Measurements from ENCODE around the gene GRAP2. TPM values are rescaled to one million over a fixed set of nuclear protein-coding genes. Genes with fewer than 3 reads are reported as not detected.
"Not testable (repeated sequence)": the region's sequence is repeated elsewhere in the genome, so short reads cannot be mapped to it uniquely, and the experiment has no call there.

Gene GRAP2
- polyA plus RNA-seq, 1 donor (not counting 4 experiments of a cell fraction or from before 2014, with no cell fraction given) = not detected

- Histone ChIP-seq H3K36me3 (ENCODE audit: control insufficient read depth in 2 of 2, extremely low read depth in 1 of 2, insufficient read depth in 2 of 2, low read length in 2 of 2) (no peaks in the 10 kb centered on the region), H4K20me1 (ENCODE audit: control insufficient read depth, extremely low read depth, insufficient read depth, low read length) (no peaks in the 10 kb centered on the region), H3K27ac (ENCODE audit: control insufficient read depth, insufficient read depth, low read length) (no peak overlapping the region), H3K27me3 (ENCODE audit: control insufficient read depth, extremely low read depth, insufficient read depth, low read length) (no peaks in the 10 kb centered on the region), H2AFZ (ENCODE audit: control insufficient read depth, low read length) (no peak overlapping the region), H3K4me2 (ENCODE audit: control insufficient read depth, extremely low read depth, insufficient read depth, low read depth, low read length) (no peak overlapping the region), H3K4me3 (ENCODE audit: control insufficient read depth in 2 of 3, extremely low read depth in 1 of 3, insufficient read depth in 2 of 3, low read depth in 1 of 3, low read length in 3 of 3) (no peak overlapping the region), H3K9ac (ENCODE audit: control insufficient read depth, extremely low read depth, insufficient read depth, low read length) (no peak overlapping the region), H3K79me2 (ENCODE audit: control insufficient read depth, insufficient read depth, low read length) (no peaks in the 10 kb centered on the region), H3K9me3 (ENCODE audit: control insufficient read depth, low read depth, low read length) (no peaks in the 10 kb centered on the region), H3K4me1 (ENCODE audit: control insufficient read depth, extremely low read depth, insufficient read depth, low read length) (no peaks in the 10 kb centered on the region), H3K9me1 (ENCODE audit: control insufficient read depth, extremely low read depth, insufficient read depth, low read length) (no peaks in the 10 kb centered on the region)
- FAIRE-seq (no peak), DNase-seq (ENCODE audit: low read depth, low spot score) (no peak)
- dilution Hi-C loops (cut with MboI; ENCODE audit: extremely low pct_ligation_motif_present, low sequenced_read_pairs) = no loop called here
- TF ChIP-seq EZH2 (IDR thresholded peaks at IDR 0.05; ENCODE audit: low read length) = no peak
- TF ChIP-seq, protein P1, sequence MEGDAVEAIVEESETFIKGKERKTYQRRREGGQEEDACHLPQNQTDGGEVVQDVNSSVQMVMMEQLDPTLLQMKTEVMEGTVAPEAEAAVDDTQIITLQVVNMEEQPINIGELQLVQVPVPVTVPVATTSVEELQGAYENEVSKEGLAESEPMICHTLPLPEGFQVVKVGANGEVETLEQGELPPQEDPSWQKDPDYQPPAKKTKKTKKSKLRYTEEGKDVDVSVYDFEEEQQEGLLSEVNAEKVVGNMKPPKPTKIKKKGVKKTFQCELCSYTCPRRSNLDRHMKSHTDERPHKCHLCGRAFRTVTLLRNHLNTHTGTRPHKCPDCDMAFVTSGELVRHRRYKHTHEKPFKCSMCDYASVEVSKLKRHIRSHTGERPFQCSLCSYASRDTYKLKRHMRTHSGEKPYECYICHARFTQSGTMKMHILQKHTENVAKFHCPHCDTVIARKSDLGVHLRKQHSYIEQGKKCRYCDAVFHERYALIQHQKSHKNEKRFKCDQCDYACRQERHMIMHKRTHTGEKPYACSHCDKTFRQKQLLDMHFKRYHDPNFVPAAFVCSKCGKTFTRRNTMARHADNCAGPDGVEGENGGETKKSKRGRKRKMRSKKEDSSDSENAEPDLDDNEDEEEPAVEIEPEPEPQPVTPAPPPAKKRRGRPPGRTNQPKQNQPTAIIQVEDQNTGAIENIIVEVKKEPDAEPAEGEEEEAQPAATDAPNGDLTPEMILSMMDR (optimal IDR thresholded peaks at IDR 0.05 in 1 of 3, IDR thresholded peaks at IDR 0.05 in 1 of 3, conservative IDR thresholded peaks at IDR 0.05 in 1 of 3; ENCODE audit: extremely low read depth in 1 of 3, insufficient read depth in 2 of 3, low read length in 3 of 3) = no peak
Measured at GRCh38 chr22:39859903-39860588, 40.8 kb upstream of the GRAP2 start.

GRCh38 chr22:39868741-39869140, 32.1 kb upstream of the GRAP2 start:
- Histone ChIP-seq H3K4me1 (ENCODE audit: control insufficient read depth, extremely low read depth, insufficient read depth, low read length) (no peaks in the 10 kb centered on the region), H3K9me1 (ENCODE audit: control insufficient read depth, extremely low read depth, insufficient read depth, low read length) (no peaks in the 10 kb centered on the region), H3K4me2 (ENCODE audit: control insufficient read depth, extremely low read depth, insufficient read depth, low read depth, low read length) (no peak overlapping the region), H3K4me3 (ENCODE audit: control insufficient read depth in 2 of 3, extremely low read depth in 1 of 3, insufficient read depth in 2 of 3, low read depth in 1 of 3, low read length in 3 of 3) (no peak overlapping the region), H4K20me1 (ENCODE audit: control insufficient read depth, extremely low read depth, insufficient read depth, low read length) (no peaks in the 10 kb centered on the region), H3K27me3 (ENCODE audit: control insufficient read depth, extremely low read depth, insufficient read depth, low read length) (no peaks in the 10 kb centered on the region), H3K9ac (ENCODE audit: control insufficient read depth, extremely low read depth, insufficient read depth, low read length) (no peak overlapping the region), H3K27ac (ENCODE audit: control insufficient read depth, insufficient read depth, low read length) (no peak overlapping the region), H3K36me3 (ENCODE audit: control insufficient read depth in 2 of 2, extremely low read depth in 1 of 2, insufficient read depth in 2 of 2, low read length in 2 of 2) (no peaks in the 10 kb centered on the region), H3K9me3 (ENCODE audit: control insufficient read depth, low read depth, low read length) (no peaks in the 10 kb centered on the region), H2AFZ (ENCODE audit: control insufficient read depth, low read length) (no peak overlapping the region), H3K79me2 (ENCODE audit: control insufficient read depth, insufficient read depth, low read length) (no peaks in the 10 kb centered on the region)
- TF ChIP-seq, protein P1 (optimal IDR thresholded peaks at IDR 0.05 in 1 of 3, IDR thresholded peaks at IDR 0.05 in 1 of 3, conservative IDR thresholded peaks at IDR 0.05 in 1 of 3; ENCODE audit: extremely low read depth in 1 of 3, insufficient read depth in 2 of 3, low read length in 3 of 3) = no peak
- no peak for TF ChIP-seq EZH2 (IDR thresholded peaks at IDR 0.05; ENCODE audit: low read length)
- dilution Hi-C loops (cut with MboI; ENCODE audit: extremely low pct_ligation_motif_present, low sequenced_read_pairs) = no loop called here
- DNase-seq (ENCODE audit: low read depth, low spot score) (no peak), FAIRE-seq (no peak)

- H3K9me1 ChIP-seq (ENCODE audit: control insufficient read depth, extremely low read depth, insufficient read depth, low read length); H3K4me3 ChIP-seq (ENCODE audit: control insufficient read depth in 2 of 3, extremely low read depth in 1 of 3, insufficient read depth in 2 of 3, low read depth in 1 of 3, low read length in 3 of 3); H3K4me2 ChIP-seq (ENCODE audit: control insufficient read depth, extremely low read depth, insufficient read depth, low read depth, low read length); H3K79me2 ChIP-seq (ENCODE audit: control insufficient read depth, insufficient read depth, low read length); H3K36me3 ChIP-seq (ENCODE audit: control insufficient read depth in 2 of 2, extremely low read depth in 1 of 2, insufficient read depth in 2 of 2, low read length in 2 of 2); DNase-seq (ENCODE audit: low read depth, low spot score); H2AFZ ChIP-seq (ENCODE audit: control insufficient read depth, low read length); H3K27me3 ChIP-seq (ENCODE audit: control insufficient read depth, extremely low read depth, insufficient read depth, low read length); H3K27ac ChIP-seq (ENCODE audit: control insufficient read depth, insufficient read depth, low read length); H3K4me1 ChIP-seq (ENCODE audit: control insufficient read depth, extremely low read depth, insufficient read depth, low read length); H4K20me1 ChIP-seq (ENCODE audit: control insufficient read depth, extremely low read depth, insufficient read depth, low read length); H3K9me3 ChIP-seq (ENCODE audit: control insufficient read depth, low read depth, low read length); dilution Hi-C loops (cut with MboI; ENCODE audit: extremely low pct_ligation_motif_present, low sequenced_read_pairs); H3K9ac ChIP-seq (ENCODE audit: control insufficient read depth, extremely low read depth, insufficient read depth, low read length); FAIRE-seq: not testable (repeated sequence)
Measured at GRCh38 chr22:39869797-39870196, 31.1 kb upstream of the GRAP2 start.

All from keratinocyte (primary cell).